Astrocyte (in vitro differentiated cells and primary cell): ENCODE measurements around the gene VPS13C. TPM values are rescaled to one million over a fixed set of nuclear protein-coding genes. Genes with fewer than 3 reads are reported as not detected.
A peak's percentile ranks its signal among the peaks of the same experiment; 100 is the strongest.

ENCODE experiments used
- DNase-seq: peaks from one replicate; pipeline ENCODE4 v3.0.0-alpha.2; 2010; ENCODE audit warnings: low read depth
- FAIRE-seq: peaks from 2 replicates; lab custom pipeline; 2011; peaks lifted over from hg19 to GRCh38; lab: Jason Lieb, UNC
- H2AFZ ChIP-seq: 2 replicates; pipeline ENCODE4 v1.6.0; 2012; ENCODE audit warnings: low read depth, low read length, inconsistent platforms
- H3K27ac ChIP-seq: 2 replicates; pipeline ENCODE4 v1.5.1; 2011; ENCODE audit warnings: low read depth, low read length, inconsistent platforms
- H3K27me3 ChIP-seq: 2 replicates; pipeline ENCODE4 v1.6.0; 2011; ENCODE audit warnings: low read length, inconsistent platforms; ENCODE audit not compliant: insufficient read depth
- H3K36me3 ChIP-seq: 2 replicates; pipeline ENCODE4 v1.5.1; 2011; ENCODE audit warnings: low read length, inconsistent platforms; ENCODE audit not compliant: insufficient read depth
- H3K4me1 ChIP-seq: 2 replicates; pipeline ENCODE4 v1.5.1; 2011; ENCODE audit warnings: low read length, inconsistent platforms; ENCODE audit not compliant: insufficient read depth
- H3K4me2 ChIP-seq: 2 replicates; pipeline ENCODE4 v1.6.0; 2012; ENCODE audit warnings: low read length, inconsistent platforms
- H3K4me3 ChIP-seq: 2 replicates; pipeline ENCODE4 v1.5.1; 2011; ENCODE audit warnings: low read depth, mild to moderate bottlenecking, low read length, inconsistent platforms; ENCODE audit not compliant: insufficient read depth
- H3K79me2 ChIP-seq: 2 replicates; pipeline ENCODE4 v1.6.0; 2012; ENCODE audit warnings: mild to moderate bottlenecking, low read length, inconsistent platforms; ENCODE audit not compliant: insufficient read depth
- H3K9ac ChIP-seq: 2 replicates; pipeline ENCODE4 v1.6.0; 2012; ENCODE audit warnings: mild to moderate bottlenecking, low read length, inconsistent platforms
- H3K9me3 ChIP-seq: 2 replicates; pipeline ENCODE4 v1.5.1; 2012; ENCODE audit warnings: low read depth, mild to moderate bottlenecking, low read length, inconsistent platforms; ENCODE audit not compliant: insufficient read depth
- H4K20me1 ChIP-seq: 2 replicates; pipeline ENCODE4 v1.6.0; 2012; ENCODE audit warnings: low read length, inconsistent platforms; ENCODE audit not compliant: insufficient read depth
- H3K27ac Mint-ChIP-seq: one replicate; pipeline ENCODE4 v1.8.0; 2021; ENCODE audit warnings: mild to moderate bottlenecking, mixed read lengths; ENCODE audit not compliant: unreplicated experiment
- H3K27me3 Mint-ChIP-seq: one replicate; pipeline ENCODE4 v1.8.0; 2021; ENCODE audit warnings: low read depth, mixed read lengths; ENCODE audit not compliant: unreplicated experiment
- H3K36me3 Mint-ChIP-seq: one replicate; pipeline ENCODE4 v1.8.0; 2021; ENCODE audit warnings: low read depth, mixed read lengths; ENCODE audit not compliant: unreplicated experiment
- H3K4me1 Mint-ChIP-seq: one replicate; pipeline ENCODE4 v1.8.0; 2021; ENCODE audit warnings: low read depth, mixed read lengths; ENCODE audit not compliant: unreplicated experiment
- H3K4me3 Mint-ChIP-seq: one replicate; pipeline ENCODE4 v1.8.0; 2021; ENCODE audit warnings: mild to moderate bottlenecking, moderate library complexity, mixed read lengths; ENCODE audit not compliant: unreplicated experiment
- H3K9me3 Mint-ChIP-seq: one replicate; pipeline ENCODE4 v1.8.0; 2021; ENCODE audit warnings: mild to moderate bottlenecking, mixed read lengths; ENCODE audit not compliant: unreplicated experiment
- EZH2 ChIP-seq: IDR thresholded peaks from 2 replicates; pipeline ENCODE4 v1.6.1; 2012; ENCODE audit warnings: mild to moderate bottlenecking, low read length, inconsistent platforms; ENCODE audit not compliant: insufficient read depth
- total RNA-seq: library from RNA; stranded (reverse); gene quantifications from 2 replicates; pipeline ENCODE4 v1.2.1, GENCODE V29; 2021
- TF ChIP-seq, protein P1 (sequence below): IDR thresholded peaks from 2 replicates; pipeline ENCODE4 v1.5.1; 2011; ENCODE audit warnings: low read depth, mild to moderate bottlenecking, inconsistent platforms, low read length, moderate library complexity; ENCODE audit not compliant: insufficient read depth

The VPS13C gene
- total RNA-seq, 1 donor from 2014 or later = 35.4 TPM

DNA sequence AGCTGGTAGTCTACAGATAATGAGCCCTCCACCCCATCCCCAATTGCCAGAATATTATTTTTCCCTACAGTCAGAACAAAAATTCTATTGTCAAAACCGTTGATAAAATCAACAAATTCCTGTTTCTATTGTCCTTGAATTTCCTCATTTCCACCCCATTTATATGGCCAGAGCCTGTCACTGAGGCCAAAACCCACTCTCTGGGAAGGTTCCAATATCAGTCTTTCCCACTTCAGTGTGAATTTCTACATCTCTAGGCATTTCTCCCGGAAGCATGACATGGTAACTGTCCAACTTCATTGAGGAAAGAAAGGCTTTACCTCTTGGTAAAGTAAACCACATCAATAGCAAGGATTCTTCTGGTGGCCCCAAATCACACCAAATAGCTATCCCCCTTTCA lies 48.2 kb upstream of the VPS13C start:
- Mint-ChIP-seq H3K9me3 (peaks cover 2% of the 10 kb centered on the region), H3K4me3 (no peak overlapping the region), H3K27ac (no peak overlapping the region)

DNA sequence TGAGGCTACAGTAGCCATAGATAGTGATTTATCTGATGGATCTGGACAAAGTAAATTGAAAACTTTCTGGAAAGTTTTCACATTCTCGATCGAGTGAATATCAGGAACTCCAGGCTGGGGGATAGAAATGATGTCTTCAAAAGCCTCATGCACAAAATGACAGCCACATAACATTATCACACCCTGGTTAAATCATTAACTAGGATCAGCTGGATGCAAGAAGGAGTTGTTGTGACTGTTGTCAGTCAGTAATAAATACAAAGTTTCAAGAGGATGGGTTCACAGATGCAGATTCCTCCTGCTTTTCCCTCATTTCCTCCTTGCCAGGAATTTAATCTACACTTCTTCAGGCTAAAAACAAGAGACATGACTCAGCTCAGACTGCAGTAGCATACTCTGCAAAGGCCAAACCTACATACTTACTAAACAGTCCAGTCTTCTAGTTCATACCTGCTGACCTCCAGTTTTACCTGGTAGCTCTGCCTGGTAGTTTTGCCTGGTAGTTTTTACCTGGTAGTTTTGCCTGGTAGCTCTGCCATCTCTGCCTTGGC lies 47.4 kb upstream of the VPS13C start:
- no peaks in the 10 kb centered on the region for H3K79me2 ChIP-seq
- H3K9ac ChIP-seq = no peak overlapping the region
- no peak overlapping the region for H3K4me3 Mint-ChIP-seq
- peaks cover 23% of the 10 kb centered on the region for H3K4me1 Mint-ChIP-seq
- peaks cover 2% of the 10 kb centered on the region for H3K9me3 Mint-ChIP-seq
- H3K4me3 ChIP-seq = no peak overlapping the region
- DNase-seq (no peak), FAIRE-seq (no peak)
- H3K27me3 Mint-ChIP-seq = no peaks in the 10 kb centered on the region
- H3K4me2 ChIP-seq = no peak overlapping the region
- no peaks in the 10 kb centered on the region for H4K20me1 ChIP-seq
- TF ChIP-seq EZH2 = no peak
- TF ChIP-seq, protein P1, sequence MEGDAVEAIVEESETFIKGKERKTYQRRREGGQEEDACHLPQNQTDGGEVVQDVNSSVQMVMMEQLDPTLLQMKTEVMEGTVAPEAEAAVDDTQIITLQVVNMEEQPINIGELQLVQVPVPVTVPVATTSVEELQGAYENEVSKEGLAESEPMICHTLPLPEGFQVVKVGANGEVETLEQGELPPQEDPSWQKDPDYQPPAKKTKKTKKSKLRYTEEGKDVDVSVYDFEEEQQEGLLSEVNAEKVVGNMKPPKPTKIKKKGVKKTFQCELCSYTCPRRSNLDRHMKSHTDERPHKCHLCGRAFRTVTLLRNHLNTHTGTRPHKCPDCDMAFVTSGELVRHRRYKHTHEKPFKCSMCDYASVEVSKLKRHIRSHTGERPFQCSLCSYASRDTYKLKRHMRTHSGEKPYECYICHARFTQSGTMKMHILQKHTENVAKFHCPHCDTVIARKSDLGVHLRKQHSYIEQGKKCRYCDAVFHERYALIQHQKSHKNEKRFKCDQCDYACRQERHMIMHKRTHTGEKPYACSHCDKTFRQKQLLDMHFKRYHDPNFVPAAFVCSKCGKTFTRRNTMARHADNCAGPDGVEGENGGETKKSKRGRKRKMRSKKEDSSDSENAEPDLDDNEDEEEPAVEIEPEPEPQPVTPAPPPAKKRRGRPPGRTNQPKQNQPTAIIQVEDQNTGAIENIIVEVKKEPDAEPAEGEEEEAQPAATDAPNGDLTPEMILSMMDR = no peak
- no peaks in the 10 kb centered on the region for H3K9me3 ChIP-seq
- no peak overlapping the region for H3K27ac ChIP-seq
- H3K27ac Mint-ChIP-seq = peak overlapping the region; percentile 38
- no peaks in the 10 kb centered on the region for H3K27me3 ChIP-seq
- H3K36me3 ChIP-seq = no peaks in the 10 kb centered on the region
- H3K4me1 ChIP-seq = peaks cover 17% of the 10 kb centered on the region
- no peak overlapping the region for H2AFZ ChIP-seq
- no peaks in the 10 kb centered on the region for H3K36me3 Mint-ChIP-seq

More for the DNA sequence above, 48.2 kb upstream of the VPS13C start:
- peaks cover 31% of the 10 kb centered on the region for H3K4me1 Mint-ChIP-seq
- FAIRE-seq (no peak), DNase-seq (no peak)
- H3K4me2 ChIP-seq = no peak overlapping the region
- H3K36me3 ChIP-seq = no peaks in the 10 kb centered on the region
- H3K27me3 ChIP-seq = no peaks in the 10 kb centered on the region
- H3K79me2 ChIP-seq = no peaks in the 10 kb centered on the region
- H3K4me3 ChIP-seq = no peak overlapping the region
- TF ChIP-seq, protein P1 = no peak
- no peak for TF ChIP-seq EZH2
- no peaks in the 10 kb centered on the region for H4K20me1 ChIP-seq
- no peak overlapping the region for H3K9ac ChIP-seq
- no peak overlapping the region for H3K27ac ChIP-seq
- H3K36me3 Mint-ChIP-seq = no peaks in the 10 kb centered on the region
- H3K9me3 ChIP-seq = no peaks in the 10 kb centered on the region
- H2AFZ ChIP-seq = no peak overlapping the region
- no peaks in the 10 kb centered on the region for H3K27me3 Mint-ChIP-seq
- H3K4me1 ChIP-seq = peaks cover 24% of the 10 kb centered on the region

DNA sequence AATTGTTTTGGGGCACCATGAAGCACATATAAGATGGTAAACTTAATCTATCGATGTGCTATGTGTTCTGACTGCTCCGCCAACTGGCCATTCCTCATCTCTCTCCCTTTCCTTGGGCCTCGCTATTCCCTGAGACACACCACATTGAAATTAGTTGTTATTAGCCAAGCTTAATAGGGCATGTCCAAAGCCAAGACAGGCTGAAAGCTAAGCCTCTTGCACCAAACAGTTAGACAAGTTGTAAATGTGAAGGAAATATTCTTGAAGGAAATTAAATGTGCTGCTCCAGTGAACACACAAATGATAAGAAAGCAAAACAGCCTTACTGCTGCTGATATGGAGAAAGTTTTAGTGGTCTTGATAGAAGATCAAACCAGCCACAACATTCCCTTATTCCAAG lies 45.8 kb upstream of the VPS13C start:
- Histone ChIP-seq H3K36me3 (no peaks in the 10 kb centered on the region), H3K4me3 (no peak overlapping the region), H3K9ac (no peak overlapping the region), H4K20me1 (no peaks in the 10 kb centered on the region), H2AFZ (no peak overlapping the region), H3K27ac (no peak overlapping the region), H3K9me3 (no peaks in the 10 kb centered on the region), H3K4me2 (no peak overlapping the region), H3K27me3 (no peaks in the 10 kb centered on the region), H3K79me2 (no peaks in the 10 kb centered on the region), H3K4me1 (peaks cover 13% of the 10 kb centered on the region)
- Mint-ChIP-seq H3K36me3 (no peaks in the 10 kb centered on the region), H3K4me1 (peaks cover 22% of the 10 kb centered on the region), H3K4me3 (no peak overlapping the region), H3K27ac (no peak overlapping the region), H3K9me3 (peaks cover 2% of the 10 kb centered on the region), H3K27me3 (no peaks in the 10 kb centered on the region)
- DNase-seq (no peak), FAIRE-seq (no peak)
- TF ChIP-seq, protein P1 = no peak
- TF ChIP-seq EZH2 = no peak
